Astrocyte of the spinal cord (primary cell): ENCODE results near the gene CAPZA2.

Experiments used
- DNase-seq: peaks from one replicate; pipeline ENCODE4 v3.0.0; 2011; ENCODE audit warnings: low read depth, low spot score
- H3K4me3 ChIP-seq: 2 replicates; pipeline ENCODE4 v1.5.1; 2011; ENCODE audit warnings: low read depth, mild to moderate bottlenecking, low read length, moderate library complexity
- in situ Hi-C: cut with HindIII; loops from 2 replicates; pipeline ENCODE4 v1.10.0; 2017; ENCODE audit warnings: low sequenced_read_pairs
- TF ChIP-seq, protein P1 (sequence below): IDR thresholded peaks from 2 replicates; pipeline ENCODE4 v1.5.1; 2012; ENCODE audit warnings: low read depth, mild to moderate bottlenecking, low read length, inconsistent platforms

The CAPZA2 gene

DNA sequence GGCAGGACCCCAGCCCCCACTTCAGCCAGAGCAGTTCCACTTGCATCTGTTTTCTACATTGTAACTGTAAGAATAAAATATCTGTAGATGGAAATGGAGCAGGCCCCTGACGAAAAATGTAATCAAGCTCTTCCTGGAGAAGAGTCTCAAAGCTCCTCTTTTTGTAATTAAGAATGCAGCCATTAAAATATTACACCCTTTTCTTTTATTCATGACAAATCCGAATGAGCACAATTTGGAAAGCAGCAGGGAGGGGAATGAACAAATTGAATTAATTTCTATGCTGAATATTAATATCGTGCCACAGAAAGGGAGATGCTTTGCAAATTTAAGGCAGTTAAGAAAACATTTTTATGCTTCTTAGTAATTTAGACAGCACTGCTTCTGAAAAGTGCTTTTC lies 24.8 kb upstream of the CAPZA2 start:
- in situ Hi-C loops: no loop called here
- TF ChIP-seq, protein P1, sequence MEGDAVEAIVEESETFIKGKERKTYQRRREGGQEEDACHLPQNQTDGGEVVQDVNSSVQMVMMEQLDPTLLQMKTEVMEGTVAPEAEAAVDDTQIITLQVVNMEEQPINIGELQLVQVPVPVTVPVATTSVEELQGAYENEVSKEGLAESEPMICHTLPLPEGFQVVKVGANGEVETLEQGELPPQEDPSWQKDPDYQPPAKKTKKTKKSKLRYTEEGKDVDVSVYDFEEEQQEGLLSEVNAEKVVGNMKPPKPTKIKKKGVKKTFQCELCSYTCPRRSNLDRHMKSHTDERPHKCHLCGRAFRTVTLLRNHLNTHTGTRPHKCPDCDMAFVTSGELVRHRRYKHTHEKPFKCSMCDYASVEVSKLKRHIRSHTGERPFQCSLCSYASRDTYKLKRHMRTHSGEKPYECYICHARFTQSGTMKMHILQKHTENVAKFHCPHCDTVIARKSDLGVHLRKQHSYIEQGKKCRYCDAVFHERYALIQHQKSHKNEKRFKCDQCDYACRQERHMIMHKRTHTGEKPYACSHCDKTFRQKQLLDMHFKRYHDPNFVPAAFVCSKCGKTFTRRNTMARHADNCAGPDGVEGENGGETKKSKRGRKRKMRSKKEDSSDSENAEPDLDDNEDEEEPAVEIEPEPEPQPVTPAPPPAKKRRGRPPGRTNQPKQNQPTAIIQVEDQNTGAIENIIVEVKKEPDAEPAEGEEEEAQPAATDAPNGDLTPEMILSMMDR: no peak
- no peak for DNase-seq
- H3K4me3 ChIP-seq: no peak overlapping the region

DNA sequence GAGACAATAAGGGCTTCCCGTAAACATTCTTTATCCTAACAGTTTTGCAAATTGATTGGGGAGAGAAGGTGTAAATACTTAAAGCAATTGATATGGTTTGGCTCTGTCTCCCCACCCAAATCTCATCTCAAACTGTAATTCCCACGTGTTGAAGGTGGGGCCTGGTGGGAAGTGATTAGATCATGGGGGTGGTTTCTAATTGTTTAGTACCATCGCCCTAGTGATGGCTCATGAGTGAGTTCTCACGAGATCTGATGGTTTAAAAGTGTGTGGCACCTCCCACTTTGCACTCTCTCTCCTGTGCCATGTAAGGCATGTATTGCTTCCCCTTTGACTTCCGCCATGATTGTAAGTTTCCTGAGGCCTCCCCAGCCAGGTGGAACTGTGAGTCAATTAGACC lies 22.1 kb upstream of the CAPZA2 start:
- H3K4me3 ChIP-seq: no peak overlapping the region
- DNase-seq: no peak
- TF ChIP-seq, protein P1: no peak
- in situ Hi-C loops: no loop called here

DNA sequence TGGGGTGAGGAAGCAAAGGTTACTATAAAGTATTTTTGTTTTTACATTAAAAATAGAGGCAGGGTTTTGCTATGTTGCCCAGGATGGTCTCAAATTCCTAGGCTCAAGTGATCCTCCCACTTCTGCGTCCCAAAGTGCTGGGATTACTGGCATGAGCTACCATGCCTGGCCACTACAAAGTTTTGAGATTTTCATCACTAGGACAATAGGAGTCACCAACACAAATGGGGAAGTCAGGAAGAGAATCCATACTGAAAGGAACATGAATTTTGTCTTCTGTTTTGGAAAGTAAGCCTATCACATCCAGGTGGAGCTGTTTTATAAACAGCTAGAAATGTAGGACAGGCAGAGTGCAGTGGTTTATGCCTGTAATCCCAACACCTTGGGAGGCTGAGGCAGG lies 20.0 kb upstream of the CAPZA2 start:
- TF ChIP-seq, protein P1: no peak
- in situ Hi-C loops: no loop called here
- H3K4me3 ChIP-seq: no peak overlapping the region
- DNase-seq: no peak

DNA sequence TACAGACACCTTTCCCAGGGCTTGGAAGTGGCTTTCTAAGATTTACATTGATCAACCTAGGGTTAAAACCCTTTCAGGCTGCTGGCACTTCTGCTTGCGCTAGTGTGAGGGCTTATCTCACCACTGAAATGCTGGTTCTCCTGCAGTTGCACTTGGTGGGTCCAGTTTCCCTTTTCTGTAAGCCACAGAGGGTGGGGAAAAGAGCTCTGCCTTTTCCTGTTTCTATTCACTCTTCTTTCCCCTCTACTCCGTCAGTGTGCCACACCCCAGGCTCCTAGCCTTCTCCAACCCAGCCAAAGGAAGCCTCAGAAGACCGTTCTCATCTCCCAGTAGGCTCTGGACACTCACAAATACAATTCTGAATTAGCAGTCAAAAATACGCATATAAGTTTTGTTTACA lies 19.0 kb upstream of the CAPZA2 start:
- DNase-seq: no peak
- in situ Hi-C loops: no loop called here
- no peak overlapping the region for H3K4me3 ChIP-seq

DNA sequence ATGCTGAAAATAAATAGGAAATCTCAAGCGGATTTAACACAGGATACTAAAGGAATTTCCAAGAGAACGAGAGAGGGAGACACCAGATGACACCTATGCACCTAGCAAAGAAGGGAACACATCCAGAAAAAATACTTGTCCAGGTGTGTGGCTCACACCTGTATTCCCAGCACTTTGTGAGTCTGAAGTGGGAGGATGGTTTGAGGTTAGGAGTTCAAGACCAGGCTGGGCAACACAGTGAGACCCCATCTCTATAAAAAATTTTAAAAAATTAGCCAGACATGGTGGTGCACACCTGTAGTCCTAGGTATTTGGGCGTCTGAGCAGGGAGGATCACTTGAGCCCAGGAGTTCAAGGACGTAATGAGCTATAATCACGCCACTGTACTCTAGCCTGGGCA lies 11.2 kb upstream of the CAPZA2 start:
- DNase-seq: no peak
- in situ Hi-C loops: no loop called here

More for the DNA sequence above, 19.0 kb upstream of the CAPZA2 start:
- TF ChIP-seq, protein P1: no peak

DNA sequence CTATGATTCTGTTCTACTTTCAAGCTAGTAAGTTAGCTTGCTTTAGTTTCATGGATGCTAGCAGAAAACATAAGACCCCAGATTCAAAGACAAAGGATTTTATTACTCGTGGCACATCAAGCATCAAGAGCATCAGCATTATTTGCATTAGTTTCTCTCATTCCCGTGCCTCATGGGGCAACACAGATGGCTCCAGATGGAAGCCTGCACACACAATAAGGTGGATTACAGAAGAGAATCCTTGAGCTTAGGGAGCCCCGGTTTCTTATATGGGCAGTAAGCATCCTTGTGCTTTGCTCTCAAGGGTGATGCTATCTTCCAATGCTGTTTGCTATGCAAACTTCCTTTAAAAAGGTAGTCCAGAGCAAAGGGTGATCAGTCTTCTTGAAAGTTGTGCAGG lies 10.7 kb upstream of the CAPZA2 start:
- H3K4me3 ChIP-seq: no peak overlapping the region
- in situ Hi-C loops: no loop called here
- DNase-seq: no peak
- TF ChIP-seq, protein P1: no peak

More for the DNA sequence above, 11.2 kb upstream of the CAPZA2 start:
- no peak overlapping the region for H3K4me3 ChIP-seq
- TF ChIP-seq, protein P1: no peak

DNA sequence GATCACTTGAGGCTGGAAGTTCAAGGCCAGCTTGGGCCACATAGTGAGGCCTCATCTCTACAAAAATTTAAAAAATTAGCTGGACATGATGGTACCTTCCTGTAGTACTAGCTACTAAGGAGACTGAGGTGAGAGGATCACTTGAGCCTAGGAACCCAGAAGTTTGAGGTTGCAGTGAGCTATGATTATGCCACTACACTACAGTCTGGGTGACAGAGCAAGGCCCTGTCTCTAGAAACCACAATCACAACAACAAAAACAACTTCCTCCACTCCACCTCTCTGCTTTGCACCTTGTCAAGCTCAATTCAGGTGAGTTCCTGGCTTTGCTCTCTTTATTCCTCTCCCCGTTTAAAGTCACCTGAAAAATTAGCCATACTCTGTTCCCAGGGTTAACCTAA lies 8.3 kb upstream of the CAPZA2 start:
- no peak overlapping the region for H3K4me3 ChIP-seq
- no peak for DNase-seq
- TF ChIP-seq, protein P1: no peak
- in situ Hi-C loops: no loop called here
